ENCODE measurements around the gene SMPDL3A.
A peak's percentile ranks its signal among the peaks of the same experiment; 100 is the strongest.

Gene SMPDL3A

GRCh38 chr6:122808121-122808885, 19.2 kb downstream of the SMPDL3A start:
- no peak for DNase-seq

GRCh38 chr6:122809001-122809400, 19.9 kb downstream of the SMPDL3A start:
- no peak for DNase-seq

GRCh38 chr6:122809691-122810090, 20.6 kb downstream of the SMPDL3A start:
- no peak for DNase-seq

- DNase-seq, result no peak
Observed at GRCh38 chr6:122810189-122810588, 21.1 kb downstream of the SMPDL3A start.

- DNase-seq, result no peak
Observed at GRCh38 chr6:122817358-122817757, 28.3 kb downstream of the SMPDL3A start.

GRCh38 chr6:122817766-122818165, 28.7 kb downstream of the SMPDL3A start:
- DNase-seq, result no peak

GRCh38 chr6:122818866-122819265, 29.8 kb downstream of the SMPDL3A start:
- DNase-seq, result no peak

- DNase-seq, result no peak
Observed at GRCh38 chr6:122821095-122821494, 32.0 kb downstream of the SMPDL3A start.

GRCh38 chr6:122825163-122825562, 36.1 kb downstream of the SMPDL3A start:
- DNase-seq, result no peak

- no peak for DNase-seq
Observed at GRCh38 chr6:122829456-122829855, 40.4 kb downstream of the SMPDL3A start.

GRCh38 chr6:122831511-122831910, 42.5 kb downstream of the SMPDL3A start:
- DNase-seq, result no peak

GRCh38 chr6:122832459-122832858, 43.4 kb downstream of the SMPDL3A start:
- no peak for DNase-seq

- DNase-seq, result no peak
Observed at GRCh38 chr6:122833021-122833491, 44.0 kb downstream of the SMPDL3A start.

- DNase-seq, result no peak
Observed at GRCh38 chr6:122838060-122838780, 49.2 kb downstream of the SMPDL3A start.

- peak; percentile 38 for DNase-seq
Observed at GRCh38 chr6:122839472-122839871, 50.4 kb downstream of the SMPDL3A start.

GRCh38 chr6:122839906-122840305, 50.8 kb downstream of the SMPDL3A start:
- no peak for DNase-seq

GRCh38 chr6:122845464-122845863, 56.4 kb downstream of the SMPDL3A start:
- no peak for DNase-seq

- no peak for DNase-seq
Observed at GRCh38 chr6:122845916-122846612, 57.0 kb downstream of the SMPDL3A start.

- no peak for DNase-seq
Observed at GRCh38 chr6:122853259-122853995, 64.4 kb downstream of the SMPDL3A start.

Measured in T1000 (cell line).